ENCODE data around the gene GTF2H2. TPM values are rescaled to one million over a fixed set of nuclear protein-coding genes. Genes with fewer than 3 reads are reported as not detected.
"Not testable (repeated sequence)": the region's sequence is repeated elsewhere in the genome, so short reads cannot be mapped to it uniquely, and the experiment has no call there.

The GTF2H2 gene
- 38.4 and 45.0 TPM in 2 replicates for total RNA-seq (2014; rRNA removed; shearing (Covaris generic))

- not testable (repeated sequence) for H3K4me3 ChIP-seq (ENCODE audit: insufficient read depth, low read depth, low read length); H3K36me3 ChIP-seq (replicated peaks; ENCODE audit: control insufficient read depth, insufficient read depth, low read length); H3K27me3 ChIP-seq (ENCODE audit: control insufficient read depth, insufficient read depth, low read length); DNase-seq
Observed at GRCh38 chr5:71067262-71067928, at the start of gene GTF2H2. TSS of gene GTF2H2 (minus strand) at chr5:71067676. CDS start at chr5:71062763, 4,913 bp downstream.

- not testable (repeated sequence) for H3K27me3 ChIP-seq (ENCODE audit: control insufficient read depth, insufficient read depth, low read length); H3K36me3 ChIP-seq (replicated peaks; ENCODE audit: control insufficient read depth, insufficient read depth, low read length); H3K4me3 ChIP-seq (ENCODE audit: insufficient read depth, low read depth, low read length); DNase-seq
Observed at GRCh38 chr5:71109730-71110275, 42.3 kb upstream of the GTF2H2 start.

GRCh38 chr5:71099996-71100395 lies 32.5 kb upstream of the GTF2H2 start:
- H3K4me3 ChIP-seq (ENCODE audit: insufficient read depth, low read depth, low read length); H3K36me3 ChIP-seq (replicated peaks; ENCODE audit: control insufficient read depth, insufficient read depth, low read length); DNase-seq; H3K27me3 ChIP-seq (ENCODE audit: control insufficient read depth, insufficient read depth, low read length): not testable (repeated sequence)

GRCh38 chr5:71097930-71098203 lies 30.4 kb upstream of the GTF2H2 start:
- DNase-seq; H3K4me3 ChIP-seq (ENCODE audit: insufficient read depth, low read depth, low read length); H3K27me3 ChIP-seq (ENCODE audit: control insufficient read depth, insufficient read depth, low read length); H3K36me3 ChIP-seq (replicated peaks; ENCODE audit: control insufficient read depth, insufficient read depth, low read length): not testable (repeated sequence)

- H3K4me3 ChIP-seq (ENCODE audit: insufficient read depth, low read depth, low read length); H3K27me3 ChIP-seq (ENCODE audit: control insufficient read depth, insufficient read depth, low read length); DNase-seq; H3K36me3 ChIP-seq (replicated peaks; ENCODE audit: control insufficient read depth, insufficient read depth, low read length): not testable (repeated sequence)
Observed at GRCh38 chr5:71097173-71097929, 29.9 kb upstream of the GTF2H2 start.

- not testable (repeated sequence) for DNase-seq; H3K36me3 ChIP-seq (replicated peaks; ENCODE audit: control insufficient read depth, insufficient read depth, low read length); H3K4me3 ChIP-seq (ENCODE audit: insufficient read depth, low read depth, low read length); H3K27me3 ChIP-seq (ENCODE audit: control insufficient read depth, insufficient read depth, low read length)
Observed at GRCh38 chr5:71089773-71090172, 22.3 kb upstream of the GTF2H2 start.

GRCh38 chr5:71088754-71089153 lies 21.3 kb upstream of the GTF2H2 start:
- H3K27me3 ChIP-seq (ENCODE audit: control insufficient read depth, insufficient read depth, low read length); H3K36me3 ChIP-seq (replicated peaks; ENCODE audit: control insufficient read depth, insufficient read depth, low read length); DNase-seq; H3K4me3 ChIP-seq (ENCODE audit: insufficient read depth, low read depth, low read length): not testable (repeated sequence)

GRCh38 chr5:71086145-71086544 lies 18.7 kb upstream of the GTF2H2 start:
- H3K27me3 ChIP-seq (ENCODE audit: control insufficient read depth, insufficient read depth, low read length); DNase-seq; H3K36me3 ChIP-seq (replicated peaks; ENCODE audit: control insufficient read depth, insufficient read depth, low read length); H3K4me3 ChIP-seq (ENCODE audit: insufficient read depth, low read depth, low read length): not testable (repeated sequence)

- not testable (repeated sequence) for H3K4me3 ChIP-seq (ENCODE audit: insufficient read depth, low read depth, low read length); H3K27me3 ChIP-seq (ENCODE audit: control insufficient read depth, insufficient read depth, low read length); H3K36me3 ChIP-seq (replicated peaks; ENCODE audit: control insufficient read depth, insufficient read depth, low read length); DNase-seq
Observed at GRCh38 chr5:71084280-71085063, 17.0 kb upstream of the GTF2H2 start.

GRCh38 chr5:71082898-71083297 lies 15.4 kb upstream of the GTF2H2 start:
- H3K36me3 ChIP-seq (replicated peaks; ENCODE audit: control insufficient read depth, insufficient read depth, low read length); H3K27me3 ChIP-seq (ENCODE audit: control insufficient read depth, insufficient read depth, low read length); DNase-seq; H3K4me3 ChIP-seq (ENCODE audit: insufficient read depth, low read depth, low read length): not testable (repeated sequence)

GRCh38 chr5:71082340-71082739 lies 14.9 kb upstream of the GTF2H2 start:
- H3K4me3 ChIP-seq (ENCODE audit: insufficient read depth, low read depth, low read length); H3K36me3 ChIP-seq (replicated peaks; ENCODE audit: control insufficient read depth, insufficient read depth, low read length); DNase-seq; H3K27me3 ChIP-seq (ENCODE audit: control insufficient read depth, insufficient read depth, low read length): not testable (repeated sequence)

GRCh38 chr5:71061322-71061721 lies 6.2 kb downstream of the GTF2H2 start:
- DNase-seq; H3K27me3 ChIP-seq (ENCODE audit: control insufficient read depth, insufficient read depth, low read length); H3K36me3 ChIP-seq (replicated peaks; ENCODE audit: control insufficient read depth, insufficient read depth, low read length); H3K4me3 ChIP-seq (ENCODE audit: insufficient read depth, low read depth, low read length): not testable (repeated sequence)

GRCh38 chr5:71059426-71059825 lies 8.1 kb downstream of the GTF2H2 start:
- H3K36me3 ChIP-seq (replicated peaks; ENCODE audit: control insufficient read depth, insufficient read depth, low read length); H3K27me3 ChIP-seq (ENCODE audit: control insufficient read depth, insufficient read depth, low read length); DNase-seq; H3K4me3 ChIP-seq (ENCODE audit: insufficient read depth, low read depth, low read length): not testable (repeated sequence)

GRCh38 chr5:71044808-71045207 lies 22.7 kb downstream of the GTF2H2 start:
- not testable (repeated sequence) for DNase-seq; H3K27me3 ChIP-seq (ENCODE audit: control insufficient read depth, insufficient read depth, low read length); H3K36me3 ChIP-seq (replicated peaks; ENCODE audit: control insufficient read depth, insufficient read depth, low read length); H3K4me3 ChIP-seq (ENCODE audit: insufficient read depth, low read depth, low read length)

- DNase-seq; H3K27me3 ChIP-seq (ENCODE audit: control insufficient read depth, insufficient read depth, low read length); H3K4me3 ChIP-seq (ENCODE audit: insufficient read depth, low read depth, low read length); H3K36me3 ChIP-seq (replicated peaks; ENCODE audit: control insufficient read depth, insufficient read depth, low read length): not testable (repeated sequence)
Observed at GRCh38 chr5:71044128-71044527, 23.3 kb downstream of the GTF2H2 start.
